BE2C (cell line): ENCODE results near the gene SYK.

Source experiments
- DNase-seq: peaks from one replicate; pipeline ENCODE4 v3.0.0-alpha.2; 2020
- H3K27me3 ChIP-seq: fragments of 250-450 bp; sonication (Bioruptor Pico); 2 replicates; pipeline ENCODE4 v1.5.1; 2020; ENCODE audit warnings: mild to moderate bottlenecking
- H3K36me3 ChIP-seq: fragments of 250-450 bp; sonication (Bioruptor Pico); 2 replicates; pipeline ENCODE4 v1.5.1; 2020; ENCODE audit warnings: mild to moderate bottlenecking
- H3K4me1 ChIP-seq: fragments of 250-450 bp; sonication (Bioruptor Pico); 2 replicates; pipeline ENCODE4 v1.5.1; 2020
- H3K4me3 ChIP-seq: 2 replicates; pipeline ENCODE4 v1.5.1; 2011; ENCODE audit warnings: low read depth, low read length
- H3K9me3 ChIP-seq: fragments of 250-450 bp; sonication (Bioruptor Pico); 2 replicates; pipeline ENCODE4 v1.5.1; 2020
- CTCF ChIP-seq: IDR thresholded peaks from 2 replicates; pipeline ENCODE4 v1.5.1; 2012; ENCODE audit warnings: mild to moderate bottlenecking, low read depth, low read length

Gene SYK

GRCh38 chr9:90894986-90895687 lies 93.5 kb downstream of the SYK start:
- H3K36me3 ChIP-seq, result no peaks in the 10 kb centered on the region
- H3K9me3 ChIP-seq, result no peaks in the 10 kb centered on the region
- no peak for DNase-seq
- peak; percentile 72 for TF ChIP-seq CTCF
- peaks cover 6% of the 10 kb centered on the region; the same call in 1 of the 2 replicates for H3K27me3 ChIP-seq
- H3K4me3 ChIP-seq, result no peak overlapping the region
- H3K4me1 ChIP-seq, result no peaks in the 10 kb centered on the region

GRCh38 chr9:90895786-90896185 lies 94.2 kb downstream of the SYK start:
- Histone ChIP-seq H3K4me3 (no peak overlapping the region), H3K9me3 (no peaks in the 10 kb centered on the region), H3K4me1 (no peaks in the 10 kb centered on the region), H3K36me3 (no peaks in the 10 kb centered on the region), H3K27me3 (peaks cover 4% of the 10 kb centered on the region; the same call in 1 of the 2 replicates)
- TF ChIP-seq CTCF, result no peak
- DNase-seq, result no peak

GRCh38 chr9:90896231-90896630 lies 94.6 kb downstream of the SYK start:
- H3K36me3 ChIP-seq, result no peaks in the 10 kb centered on the region
- no peak for TF ChIP-seq CTCF
- H3K4me1 ChIP-seq, result no peaks in the 10 kb centered on the region
- peaks cover 4% of the 10 kb centered on the region; the same call in 1 of the 2 replicates for H3K27me3 ChIP-seq
- no peak for DNase-seq
- no peaks in the 10 kb centered on the region for H3K9me3 ChIP-seq
- no peak overlapping the region for H3K4me3 ChIP-seq

- Histone ChIP-seq H3K27me3 (no peaks in the 10 kb centered on the region), H3K36me3 (no peaks in the 10 kb centered on the region), H3K4me1 (0 out of 2 replicates have a peak, but pooled peaks cover 3% of the 10 kb centered on the region), H3K9me3 (no peaks in the 10 kb centered on the region), H3K4me3 (no peak overlapping the region)
- no peak for DNase-seq
- TF ChIP-seq CTCF, result peak; percentile 43
Observed at GRCh38 chr9:90898228-90898627, 96.6 kb downstream of the SYK start.

- TF ChIP-seq CTCF, result no peak
- Histone ChIP-seq H3K4me1 (0 out of 2 replicates have a peak, but pooled peaks cover 3% of the 10 kb centered on the region), H3K4me3 (no peak overlapping the region), H3K36me3 (no peaks in the 10 kb centered on the region), H3K27me3 (no peaks in the 10 kb centered on the region), H3K9me3 (no peaks in the 10 kb centered on the region)
- no peak for DNase-seq
Observed at GRCh38 chr9:90899287-90899686, 97.7 kb downstream of the SYK start.

GRCh38 chr9:90900130-90900529 lies 98.5 kb downstream of the SYK start:
- no peaks in the 10 kb centered on the region for H3K36me3 ChIP-seq
- 0 out of 2 replicates have a peak, but pooled peaks cover 3% of the 10 kb centered on the region for H3K4me1 ChIP-seq
- H3K27me3 ChIP-seq, result no peaks in the 10 kb centered on the region

More at GRCh38 chr9:90900130-90900529, 98.5 kb downstream of the SYK start:
- no peak for DNase-seq
- Histone ChIP-seq H3K9me3 (no peaks in the 10 kb centered on the region), H3K4me3 (no peak overlapping the region)
- TF ChIP-seq CTCF, result no peak
